GM23338 (cell line): ENCODE measurements around the gene C5orf22. TPM values are rescaled to one million over a fixed set of nuclear protein-coding genes. Genes with fewer than 3 reads are reported as not detected.

Source experiments
- ATAC-seq: fragments of 200-7000 bp; cut with Tn5 transposase; 3 replicates; pipeline ENCODE4 v1.9.1; 2020
- DNase-seq: peaks from one replicate; pipeline ENCODE4 v3.0.0-alpha.2; 2015; ENCODE audit warnings: low spot score
- H2AFZ ChIP-seq: fragments of 200-600 bp; sonication (generic); 2 replicates; pipeline ENCODE4 v1.8.0; 2016; ENCODE audit warnings: antibody characterized with exemption, mild to moderate bottlenecking, moderate library complexity
- H3F3A ChIP-seq: fragments of 200-600 bp; sonication (generic); replicated peaks from 2 replicates; pipeline ENCODE4 v1.8.0; 2017; ENCODE audit warnings: antibody characterized with exemption, mixed run types, low read depth
- H3K27ac ChIP-seq: fragments of 200-600 bp; sonication (generic); 2 replicates; pipeline ENCODE4 v1.6.1; 2016; ENCODE audit warnings: low read depth
- H3K27me3 ChIP-seq: fragments of 200-600 bp; sonication (generic); 2 replicates; pipeline ENCODE4 v1.8.0; 2016; ENCODE audit warnings: mild to moderate bottlenecking, mixed run types, moderate library complexity; ENCODE audit not compliant: insufficient read depth
- H3K36me3 ChIP-seq: fragments of 200-600 bp; sonication (generic); 2 replicates; pipeline ENCODE4 v1.8.0; 2016; ENCODE audit warnings: mild to moderate bottlenecking; ENCODE audit not compliant: insufficient read depth
- H3K4me1 ChIP-seq: fragments of 200-600 bp; sonication (generic); 2 replicates; pipeline ENCODE4 v1.8.0; 2016; ENCODE audit warnings: mild to moderate bottlenecking, moderate library complexity; ENCODE audit not compliant: insufficient read depth
- H3K4me2 ChIP-seq: fragments of 200-600 bp; sonication (generic); 2 replicates; pipeline ENCODE4 v1.7.1; 2017; ENCODE audit warnings: mixed run types
- H3K4me3 ChIP-seq: fragments of 200-600 bp; sonication (generic); 2 replicates; pipeline ENCODE4 v1.6.1; 2016; ENCODE audit warnings: mixed run types
- H3K79me2 ChIP-seq: fragments of 200-600 bp; sonication (generic); replicated peaks from 2 replicates; pipeline ENCODE4 v1.8.0; 2017; ENCODE audit warnings: mild to moderate bottlenecking; ENCODE audit not compliant: insufficient read depth
- H3K9me2 ChIP-seq: fragments of 200-600 bp; sonication (generic); 2 replicates; pipeline ENCODE4 v1.8.0; 2017; ENCODE audit not compliant: insufficient read depth
- H4K20me1 ChIP-seq: fragments of 200-600 bp; sonication (generic); replicated peaks from 2 replicates; pipeline ENCODE4 v1.8.0; 2017; ENCODE audit warnings: mild to moderate bottlenecking; ENCODE audit not compliant: insufficient read depth
- H3K27ac Mint-ChIP-seq: 2 replicates; pipeline ENCODE4 v1.8.0; 2020; ENCODE audit warnings: inconsistent platforms, mild to moderate bottlenecking, moderate library complexity, mixed read lengths
- H3K27me3 Mint-ChIP-seq: 3 replicates; pipeline ENCODE4 v1.8.0; 2022; ENCODE audit warnings: low read depth, mild to moderate bottlenecking, moderate library complexity, mixed read lengths, inconsistent platforms; ENCODE audit not compliant: insufficient read depth, poor library complexity
- H3K36me3 Mint-ChIP-seq: 3 replicates; pipeline ENCODE4 v1.8.0; 2021; ENCODE audit warnings: low read depth, mild to moderate bottlenecking, inconsistent platforms, moderate library complexity, mixed read lengths
- H3K4me1 Mint-ChIP-seq: 3 replicates; pipeline ENCODE4 v1.8.0; 2020; ENCODE audit warnings: mild to moderate bottlenecking, inconsistent platforms, mixed read lengths
- H3K4me3 Mint-ChIP-seq: 3 replicates; pipeline ENCODE4 v1.8.0; 2021; ENCODE audit warnings: moderate library complexity, mild to moderate bottlenecking, inconsistent platforms, mixed read lengths
- H3K9me3 Mint-ChIP-seq: 3 replicates; pipeline ENCODE4 v1.8.0; 2020; ENCODE audit warnings: moderate library complexity, mild to moderate bottlenecking, inconsistent platforms, mixed read lengths
- CREB1 ChIP-seq: fragments of 250-450 bp; sonication (Bioruptor Pico); IDR thresholded peaks from 2 replicates; pipeline ENCODE4 v1.5.0; 2020; ENCODE audit warnings: low read depth, mild to moderate bottlenecking, moderate library complexity
- EZH2 ChIP-seq: fragments of 200-600 bp; sonication (generic); IDR thresholded peaks from one replicate; pipeline ENCODE4 v1.8.0; 2017; ENCODE audit warnings: antibody characterized with exemption, mild to moderate bottlenecking, low read depth; ENCODE audit not compliant: unreplicated experiment
- EZH2phosphoT487 ChIP-seq: fragments of 200-600 bp; sonication (generic); IDR thresholded peaks from one replicate; pipeline ENCODE4 v1.8.1; 2018; ENCODE audit warnings: antibody characterized with exemption; ENCODE audit not compliant: unreplicated experiment
- JUNB ChIP-seq: IDR thresholded peaks from one replicate; pipeline ENCODE4 v1.6.1; 2016; ENCODE audit warnings: antibody characterized with exemption; ENCODE audit not compliant: unreplicated experiment
- NANOG ChIP-seq: IDR thresholded peaks from 2 replicates; pipeline ENCODE4 v1.6.1; 2016; ENCODE audit warnings: antibody characterized with exemption, borderline replicate concordance
- POLR2AphosphoS5 ChIP-seq: IDR thresholded peaks from 2 replicates; pipeline ENCODE4 v1.6.1; 2016; ENCODE audit warnings: antibody characterized with exemption, low read depth
- STAT1 ChIP-seq: IDR thresholded peaks from one replicate; pipeline ENCODE4 v1.6.1; 2016; ENCODE audit warnings: antibody characterized with exemption; ENCODE audit not compliant: unreplicated experiment
- ZNF114 ChIP-seq: fragments of 250-450 bp; sonication (Bioruptor Pico); IDR thresholded peaks from 2 replicates; pipeline ENCODE4 v1.5.0; 2020; ENCODE audit warnings: mild to moderate bottlenecking, moderate library complexity
- ZNF331 ChIP-seq: fragments of 250-450 bp; sonication (Bioruptor Pico); IDR thresholded peaks from 2 replicates; pipeline ENCODE4 v1.5.0; 2020; ENCODE audit warnings: low read depth, mild to moderate bottlenecking, moderate library complexity
- polyA plus RNA-seq: library from polyadenylated mRNA; unstranded; fragments of >200 nt; fragmentation: Nextera tagmentation; extraction: Ambion mirVana; gene quantifications from 2 replicates; pipeline ENCODE4 v1.2.1, GENCODE V29; 2016
- total RNA-seq: library from RNA; depleted of rRNA; stranded (reverse); fragments of >200 nt; shearing (Covaris generic); gene quantifications from 2 replicates; pipeline ENCODE4 v1.2.3, GENCODE V29; 2014
- TF ChIP-seq, protein P1 (sequence below): IDR thresholded peaks from one replicate; pipeline ENCODE4 v1.6.1; 2018; ENCODE audit warnings: antibody characterized with exemption; ENCODE audit not compliant: unreplicated experiment
- TF ChIP-seq, protein P2 (sequence below): fragments of 250-450 bp; sonication (Bioruptor Pico); IDR thresholded peaks from 2 replicates; pipeline ENCODE4 v1.5.0; 2020; ENCODE audit warnings: mild to moderate bottlenecking, moderate library complexity

Gene C5orf22
- total and polyA plus RNA-seq, 2 experiments from 2014 or later = 13.6 to 30.9 TPM

DNA sequence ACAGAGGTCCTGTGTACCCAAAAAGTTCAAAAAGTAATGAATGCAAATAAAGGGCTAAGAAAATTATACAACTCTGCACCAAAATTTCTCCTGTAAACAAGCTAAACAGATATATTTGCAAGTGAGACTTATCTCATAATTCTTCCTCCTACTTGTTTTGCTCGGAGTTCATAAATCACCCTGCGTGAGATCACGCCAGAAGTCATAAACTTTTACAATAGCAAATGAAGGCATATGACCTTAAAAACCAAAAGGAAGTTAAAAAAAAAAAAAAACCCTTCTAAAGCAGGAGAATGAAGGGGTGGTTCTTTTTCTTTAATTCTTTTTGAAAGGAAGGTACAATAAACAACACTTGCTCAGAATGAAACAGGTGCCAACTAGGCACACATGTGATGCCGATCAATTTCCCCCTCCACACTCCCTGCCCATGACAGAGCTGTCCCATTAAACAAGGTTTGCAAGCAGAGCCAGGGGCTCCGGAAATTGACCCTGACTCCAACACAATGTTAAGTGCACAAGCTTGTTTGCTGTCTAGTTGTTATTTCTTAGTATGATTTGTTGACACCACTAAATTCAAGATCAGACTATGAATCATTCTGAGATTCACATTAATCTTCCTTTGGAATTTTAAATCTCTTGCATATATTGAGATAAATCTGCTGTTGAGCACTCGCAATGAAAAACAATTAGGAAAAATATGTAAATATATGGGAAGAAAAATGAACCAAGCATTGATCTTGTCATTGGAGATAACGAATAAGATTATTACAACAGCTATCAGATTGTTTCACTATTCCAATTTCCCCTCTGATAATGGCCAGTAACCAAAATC lies 46.5 kb upstream of the C5orf22 start:
- Histone ChIP-seq H4K20me1 (no peaks in the 10 kb centered on the region), H3K27me3 (no peaks in the 10 kb centered on the region), H3K79me2 (no peaks in the 10 kb centered on the region), H3K4me3 (no peak overlapping the region), H3K27ac (no peak overlapping the region), H3K4me1 (0 out of 2 replicates have a peak, but pooled peaks cover under 1% of the 10 kb centered on the region), H3F3A (no peaks in the 10 kb centered on the region), H2AFZ (no peak overlapping the region), H3K4me2 (no peak overlapping the region), H3K9me2 (no peaks in the 10 kb centered on the region), H3K36me3 (no peaks in the 10 kb centered on the region)
- ATAC-seq = no peak
- Mint-ChIP-seq H3K27me3 (no peaks in the 10 kb centered on the region), H3K4me3 (no peak overlapping the region), H3K36me3 (peaks cover 47% of the 10 kb centered on the region), H3K9me3 (no peaks in the 10 kb centered on the region), H3K27ac (no peak overlapping the region; the same call in 1 of the 2 replicates), H3K4me1 (peaks cover 4% of the 10 kb centered on the region; the same call in 1 of the 3 replicates)
- TF ChIP-seq, protein P1, sequence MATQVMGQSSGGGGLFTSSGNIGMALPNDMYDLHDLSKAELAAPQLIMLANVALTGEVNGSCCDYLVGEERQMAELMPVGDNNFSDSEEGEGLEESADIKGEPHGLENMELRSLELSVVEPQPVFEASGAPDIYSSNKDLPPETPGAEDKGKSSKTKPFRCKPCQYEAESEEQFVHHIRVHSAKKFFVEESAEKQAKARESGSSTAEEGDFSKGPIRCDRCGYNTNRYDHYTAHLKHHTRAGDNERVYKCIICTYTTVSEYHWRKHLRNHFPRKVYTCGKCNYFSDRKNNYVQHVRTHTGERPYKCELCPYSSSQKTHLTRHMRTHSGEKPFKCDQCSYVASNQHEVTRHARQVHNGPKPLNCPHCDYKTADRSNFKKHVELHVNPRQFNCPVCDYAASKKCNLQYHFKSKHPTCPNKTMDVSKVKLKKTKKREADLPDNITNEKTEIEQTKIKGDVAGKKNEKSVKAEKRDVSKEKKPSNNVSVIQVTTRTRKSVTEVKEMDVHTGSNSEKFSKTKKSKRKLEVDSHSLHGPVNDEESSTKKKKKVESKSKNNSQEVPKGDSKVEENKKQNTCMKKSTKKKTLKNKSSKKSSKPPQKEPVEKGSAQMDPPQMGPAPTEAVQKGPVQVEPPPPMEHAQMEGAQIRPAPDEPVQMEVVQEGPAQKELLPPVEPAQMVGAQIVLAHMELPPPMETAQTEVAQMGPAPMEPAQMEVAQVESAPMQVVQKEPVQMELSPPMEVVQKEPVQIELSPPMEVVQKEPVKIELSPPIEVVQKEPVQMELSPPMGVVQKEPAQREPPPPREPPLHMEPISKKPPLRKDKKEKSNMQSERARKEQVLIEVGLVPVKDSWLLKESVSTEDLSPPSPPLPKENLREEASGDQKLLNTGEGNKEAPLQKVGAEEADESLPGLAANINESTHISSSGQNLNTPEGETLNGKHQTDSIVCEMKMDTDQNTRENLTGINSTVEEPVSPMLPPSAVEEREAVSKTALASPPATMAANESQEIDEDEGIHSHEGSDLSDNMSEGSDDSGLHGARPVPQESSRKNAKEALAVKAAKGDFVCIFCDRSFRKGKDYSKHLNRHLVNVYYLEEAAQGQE = no peak
- no peak for TF ChIP-seq EZH2phosphoT487
- TF ChIP-seq NANOG = no peak
- TF ChIP-seq, protein P2, sequence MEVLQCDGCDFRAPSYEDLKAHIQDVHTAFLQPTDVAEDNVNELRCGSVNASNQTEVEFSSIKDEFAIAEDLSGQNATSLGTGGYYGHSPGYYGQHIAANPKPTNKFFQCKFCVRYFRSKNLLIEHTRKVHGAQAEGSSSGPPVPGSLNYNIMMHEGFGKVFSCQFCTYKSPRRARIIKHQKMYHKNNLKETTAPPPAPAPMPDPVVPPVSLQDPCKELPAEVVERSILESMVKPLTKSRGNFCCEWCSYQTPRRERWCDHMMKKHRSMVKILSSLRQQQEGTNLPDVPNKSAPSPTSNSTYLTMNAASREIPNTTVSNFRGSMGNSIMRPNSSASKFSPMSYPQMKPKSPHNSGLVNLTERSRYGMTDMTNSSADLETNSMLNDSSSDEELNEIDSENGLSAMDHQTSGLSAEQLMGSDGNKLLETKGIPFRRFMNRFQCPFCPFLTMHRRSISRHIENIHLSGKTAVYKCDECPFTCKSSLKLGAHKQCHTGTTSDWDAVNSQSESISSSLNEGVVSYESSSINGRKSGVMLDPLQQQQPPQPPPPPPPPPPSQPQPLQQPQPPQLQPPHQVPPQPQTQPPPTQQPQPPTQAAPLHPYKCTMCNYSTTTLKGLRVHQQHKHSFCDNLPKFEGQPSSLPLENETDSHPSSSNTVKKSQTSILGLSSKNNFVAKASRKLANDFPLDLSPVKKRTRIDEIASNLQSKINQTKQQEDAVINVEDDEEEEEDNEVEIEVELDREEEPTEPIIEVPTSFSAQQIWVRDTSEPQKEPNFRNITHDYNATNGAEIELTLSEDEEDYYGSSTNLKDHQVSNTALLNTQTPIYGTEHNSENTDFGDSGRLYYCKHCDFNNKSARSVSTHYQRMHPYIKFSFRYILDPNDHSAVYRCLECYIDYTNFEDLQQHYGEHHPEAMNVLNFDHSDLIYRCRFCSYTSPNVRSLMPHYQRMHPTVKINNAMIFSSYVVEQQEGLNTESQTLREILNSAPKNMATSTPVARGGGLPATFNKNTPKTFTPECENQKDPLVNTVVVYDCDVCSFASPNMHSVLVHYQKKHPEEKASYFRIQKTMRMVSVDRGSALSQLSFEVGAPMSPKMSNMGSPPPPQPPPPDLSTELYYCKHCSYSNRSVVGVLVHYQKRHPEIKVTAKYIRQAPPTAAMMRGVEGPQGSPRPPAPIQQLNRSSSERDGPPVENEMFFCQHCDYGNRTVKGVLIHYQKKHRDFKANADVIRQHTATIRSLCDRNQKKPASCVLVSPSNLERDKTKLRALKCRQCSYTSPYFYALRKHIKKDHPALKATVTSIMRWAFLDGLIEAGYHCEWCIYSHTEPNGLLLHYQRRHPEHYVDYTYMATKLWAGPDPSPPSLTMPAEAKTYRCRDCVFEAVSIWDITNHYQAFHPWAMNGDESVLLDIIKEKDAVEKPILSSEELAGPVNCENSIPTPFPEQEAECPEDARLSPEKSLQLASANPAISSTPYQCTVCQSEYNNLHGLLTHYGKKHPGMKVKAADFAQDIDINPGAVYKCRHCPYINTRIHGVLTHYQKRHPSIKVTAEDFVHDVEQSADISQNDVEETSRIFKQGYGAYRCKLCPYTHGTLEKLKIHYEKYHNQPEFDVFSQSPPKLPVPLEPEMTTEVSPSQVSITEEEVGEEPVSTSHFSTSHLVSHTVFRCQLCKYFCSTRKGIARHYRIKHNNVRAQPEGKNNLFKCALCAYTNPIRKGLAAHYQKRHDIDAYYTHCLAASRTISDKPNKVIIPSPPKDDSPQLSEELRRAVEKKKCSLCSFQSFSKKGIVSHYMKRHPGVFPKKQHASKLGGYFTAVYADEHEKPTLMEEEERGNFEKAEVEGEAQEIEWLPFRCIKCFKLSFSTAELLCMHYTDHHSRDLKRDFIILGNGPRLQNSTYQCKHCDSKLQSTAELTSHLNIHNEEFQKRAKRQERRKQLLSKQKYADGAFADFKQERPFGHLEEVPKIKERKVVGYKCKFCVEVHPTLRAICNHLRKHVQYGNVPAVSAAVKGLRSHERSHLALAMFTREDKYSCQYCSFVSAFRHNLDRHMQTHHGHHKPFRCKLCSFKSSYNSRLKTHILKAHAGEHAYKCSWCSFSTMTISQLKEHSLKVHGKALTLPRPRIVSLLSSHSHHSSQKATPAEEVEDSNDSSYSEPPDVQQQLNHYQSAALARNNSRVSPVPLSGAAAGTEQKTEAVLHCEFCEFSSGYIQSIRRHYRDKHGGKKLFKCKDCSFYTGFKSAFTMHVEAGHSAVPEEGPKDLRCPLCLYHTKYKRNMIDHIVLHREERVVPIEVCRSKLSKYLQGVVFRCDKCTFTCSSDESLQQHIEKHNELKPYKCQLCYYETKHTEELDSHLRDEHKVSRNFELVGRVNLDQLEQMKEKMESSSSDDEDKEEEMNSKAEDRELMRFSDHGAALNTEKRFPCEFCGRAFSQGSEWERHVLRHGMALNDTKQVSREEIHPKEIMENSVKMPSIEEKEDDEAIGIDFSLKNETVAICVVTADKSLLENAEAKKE (CRISPR knock-in tag) = no peak
- no peak for TF ChIP-seq POLR2AphosphoS5
- TF ChIP-seq ZNF331 (CRISPR knock-in tag) = no peak
- TF ChIP-seq JUNB = no peak
- TF ChIP-seq STAT1 = no peak
- TF ChIP-seq ZNF114 (CRISPR knock-in tag) = no peak
- no peak for TF ChIP-seq EZH2
- TF ChIP-seq CREB1 (CRISPR knock-in tag) = no peak
- DNase-seq = no peak
